CD4-positive, alpha-beta memory T cell (primary cell): ENCODE measurements around the gene FCHSD2. TPM values are rescaled to one million over a fixed set of nuclear protein-coding genes. Genes with fewer than 3 reads are reported as not detected.
A peak's percentile ranks its signal among the peaks of the same experiment; 100 is the strongest.

Experiments
- CTCF ChIA-PET: fragments of 350-600 bp; sonication (Branson Sonifier 250); formaldehyde crosslinking; loops from one replicate; lab custom pipeline; 2021; ENCODE audit warnings: inconsistent platforms; ENCODE audit not compliant: partially characterized antibody; lab: Charles Lee
- POLR2A ChIA-PET: fragments of 350-600 bp; sonication (Branson Sonifier 250); formaldehyde crosslinking; loops from one replicate; lab custom pipeline; 2021; ENCODE audit not compliant: partially characterized antibody; lab: Charles Lee
- DNase-seq, 5 donors: peaks; one replicate each; pipeline versions ENCODE4 v3.0.0 to v3.0.0-alpha.2; 2020 to 2022; ENCODE audit warnings: mixed read lengths in 1 of 5
- H3K27ac ChIP-seq: one replicate; pipeline ENCODE4 v1.7.0; 2013; ENCODE audit warnings: low read depth, low read length
- H3K27me3 ChIP-seq: 2 replicates; pipeline ENCODE4 v1.7.0; 2013; ENCODE audit warnings: mild to moderate bottlenecking, low read length, moderate library complexity; ENCODE audit not compliant: insufficient read depth
- H3K36me3 ChIP-seq: 2 replicates; pipeline ENCODE4 v1.7.0; 2013; ENCODE audit warnings: mild to moderate bottlenecking, low read length, moderate library complexity; ENCODE audit not compliant: insufficient read depth
- H3K4me1 ChIP-seq: 2 replicates; pipeline ENCODE4 v1.7.0; 2013; ENCODE audit warnings: mild to moderate bottlenecking, low read length, moderate library complexity; ENCODE audit not compliant: insufficient read depth
- H3K4me3 ChIP-seq, 2 donors: one replicate each; pipeline ENCODE4 v1.7.0; 2013; ENCODE audit warnings: low read length in 2 of 2, mild to moderate bottlenecking in 1 of 2
- H3K9me3 ChIP-seq, 2 donors: one replicate each; pipeline ENCODE4 v1.7.0; 2013; ENCODE audit warnings: low read length in 2 of 2, control low read depth in 1 of 2; ENCODE audit not compliant: control insufficient read depth in 1 of 2
- H3K27ac Mint-ChIP-seq, 7 donors: one replicate each; pipeline ENCODE4 v1.8.0; 2020 to 2021; ENCODE audit warnings: mixed read lengths in 7 of 7, mild to moderate bottlenecking in 6 of 7, inconsistent platforms in 3 of 7, moderate library complexity in 3 of 7
- H3K27me3 Mint-ChIP-seq, 2 donors: one replicate each; pipeline ENCODE4 v1.8.0; 2020 to 2021; ENCODE audit warnings: mixed read lengths in 2 of 2
- H3K36me3 Mint-ChIP-seq, 2 donors: one replicate each; pipeline ENCODE4 v1.8.0; 2020 to 2021; ENCODE audit warnings: mixed read lengths in 2 of 2, inconsistent platforms in 1 of 2, mild to moderate bottlenecking in 1 of 2
- H3K4me1 Mint-ChIP-seq, 4 donors: one replicate each; pipeline ENCODE4 v1.8.0; 2020 to 2021; ENCODE audit warnings: mixed read lengths in 4 of 4, mild to moderate bottlenecking in 1 of 4
- H3K4me3 Mint-ChIP-seq, 8 donors: one replicate each; pipeline ENCODE4 v1.8.0; 2020 to 2021; ENCODE audit warnings: mixed read lengths in 8 of 8, mild to moderate bottlenecking in 7 of 8, moderate library complexity in 6 of 8, inconsistent platforms in 3 of 8
- H3K9me3 Mint-ChIP-seq, 8 donors: one replicate each; pipeline ENCODE4 v1.8.0; 2020 to 2021; ENCODE audit warnings: mixed read lengths in 8 of 8, mild to moderate bottlenecking in 5 of 8, inconsistent platforms in 3 of 8, moderate library complexity in 1 of 8
- intact Hi-C: fragments of 100-400 bp; cut with micrococcal nuclease; formaldehyde crosslinking; loops from one replicate; pipeline ENCODE4 v1.15.1; 2023
- polyA plus RNA-seq, 2 donors: library from polyadenylated mRNA; unstranded; fragments of 300-500 nt; fragmentation: Illumina TruSeq; gene quantifications; one replicate each; pipeline ENCODE4 v1.2.3, GENCODE V29; 2021
- total RNA-seq, 2 experiments: library from RNA; stranded (reverse); gene quantifications; one replicate each; pipeline ENCODE4 v1.2.3, GENCODE V29; 2021

Gene FCHSD2
- total and polyA plus RNA-seq, 4 experiments from 2014 or later, result 9.5 to 52.0 (median 34.8) TPM

DNA sequence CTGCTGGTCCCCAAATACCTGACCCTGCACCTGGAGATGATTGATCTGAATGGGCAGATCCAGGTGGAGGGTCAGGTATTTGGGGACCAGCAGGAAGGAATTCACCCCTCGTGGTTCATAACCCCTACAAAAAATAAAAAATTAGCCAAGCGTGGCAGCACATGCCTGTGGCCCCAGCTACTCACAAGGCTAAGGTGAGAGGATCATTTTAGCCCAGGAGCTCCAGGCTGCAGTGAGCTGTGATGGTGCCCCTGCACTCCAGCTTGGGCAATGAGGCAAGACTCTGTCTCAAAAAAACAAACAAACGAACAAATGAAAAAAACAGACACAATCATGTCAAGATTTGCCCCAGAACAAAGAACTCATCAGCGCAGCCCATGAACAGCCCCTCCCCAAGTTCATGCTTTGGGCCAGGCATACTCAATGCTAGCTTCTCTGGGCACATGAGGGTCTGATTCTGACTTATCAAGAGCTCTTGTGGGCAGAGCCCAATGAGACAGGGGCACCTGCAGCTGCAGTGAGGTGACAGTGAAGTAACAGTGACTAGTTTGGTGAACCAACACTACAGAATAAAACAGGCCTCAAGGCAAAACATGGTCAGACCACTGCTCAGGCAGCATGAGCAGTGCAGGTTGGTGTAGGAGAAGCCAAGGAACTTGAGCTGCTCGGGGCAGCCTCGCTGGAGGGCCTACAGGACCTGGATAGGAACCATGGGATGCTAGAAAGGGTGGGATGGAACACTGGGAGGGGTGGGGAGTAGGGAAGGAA, 10.2 kb upstream of the FCHSD2 start:
- POLR2A ChIA-PET, result interaction anchor here (1.1 to 4.5 kb wide), 3 partner anchors 9 to 118 kb away, joined by 3 to 42 read pairs (median 3); partner anchors contain the start of gene FCHSD2
- peak overlapping the region in 6 of 7 donors; percentile 19 to 94 (median 80) for H3K27ac Mint-ChIP-seq
- Histone ChIP-seq H3K27ac (peak overlapping the region; percentile 23), H3K4me1 (peaks cover 42% of the 10 kb centered on the region), H3K9me3 (no peaks in the 10 kb centered on the region), H3K4me3 (no peak overlapping the region), H3K36me3 (no peaks in the 10 kb centered on the region), H3K27me3 (no peaks in the 10 kb centered on the region)
- H3K36me3 Mint-ChIP-seq, result no peaks in the 10 kb centered on the region
- CTCF ChIA-PET, result interaction anchor here (1.4 to 2.7 kb wide), 4 partner anchors 10 to 228 kb away, joined by 4 to 11 read pairs (median 6); no protein-coding TSS in a partner anchor
- H3K4me1 Mint-ChIP-seq, result peaks cover 37 to 68% (median 48%) of the 10 kb centered on the region in 4 donors
- no peak for DNase-seq
- no peaks in the 10 kb centered on the region for H3K9me3 Mint-ChIP-seq
- intact Hi-C loops, result no loop called here
- H3K4me3 Mint-ChIP-seq, result peak overlapping the region in 1 of 8 donors; percentile 65
- H3K27me3 Mint-ChIP-seq, result no peaks in the 10 kb centered on the region

DNA sequence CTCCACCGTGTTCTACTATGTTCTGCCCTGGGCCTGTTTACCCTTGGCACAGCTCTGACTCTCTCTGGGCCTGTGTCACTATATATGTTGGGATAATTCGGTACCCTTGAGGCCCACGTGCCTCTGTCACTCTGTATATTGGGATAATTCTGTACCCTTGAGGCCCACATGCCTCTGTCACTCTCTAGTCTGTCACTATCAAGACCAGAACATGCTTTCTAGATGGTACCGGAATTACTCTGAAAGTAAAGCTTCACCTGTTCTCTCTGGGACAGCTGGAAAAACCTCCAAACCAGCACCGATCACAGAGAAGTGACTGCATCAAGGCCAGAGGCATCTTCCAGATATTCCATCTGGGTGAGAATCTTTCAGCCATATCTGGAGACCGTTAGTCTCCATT, 9.3 kb upstream of the FCHSD2 start:
- H3K4me3 Mint-ChIP-seq, result no peak overlapping the region
- H3K9me3 ChIP-seq, result no peaks in the 10 kb centered on the region
- DNase-seq, result no peak
- H3K9me3 Mint-ChIP-seq, result no peaks in the 10 kb centered on the region
- no peak overlapping the region for H3K4me3 ChIP-seq
- intact Hi-C loops, result no loop called here
- CTCF ChIA-PET, result interaction anchor here (1.7 to 2.7 kb wide), 3 partner anchors 9 to 227 kb away, joined by 4 to 11 read pairs (median 8); no protein-coding TSS in a partner anchor
- peak overlapping the region in 3 of 7 donors; percentile 57 to 74 (median 69) for H3K27ac Mint-ChIP-seq
- no peaks in the 10 kb centered on the region for H3K27me3 Mint-ChIP-seq
- H3K27me3 ChIP-seq, result no peaks in the 10 kb centered on the region
- H3K36me3 Mint-ChIP-seq, result no peaks in the 10 kb centered on the region
- H3K36me3 ChIP-seq, result no peaks in the 10 kb centered on the region
- peaks cover 37 to 61% (median 45%) of the 10 kb centered on the region in 4 donors for H3K4me1 Mint-ChIP-seq
- no peak overlapping the region for H3K27ac ChIP-seq
- H3K4me1 ChIP-seq, result peaks cover 38% of the 10 kb centered on the region
- POLR2A ChIA-PET, result interaction anchor here (4.5 kb wide), 1 partner anchor 8 kb away, joined by 42 read pairs; the partner anchor contains the start of gene FCHSD2

DNA sequence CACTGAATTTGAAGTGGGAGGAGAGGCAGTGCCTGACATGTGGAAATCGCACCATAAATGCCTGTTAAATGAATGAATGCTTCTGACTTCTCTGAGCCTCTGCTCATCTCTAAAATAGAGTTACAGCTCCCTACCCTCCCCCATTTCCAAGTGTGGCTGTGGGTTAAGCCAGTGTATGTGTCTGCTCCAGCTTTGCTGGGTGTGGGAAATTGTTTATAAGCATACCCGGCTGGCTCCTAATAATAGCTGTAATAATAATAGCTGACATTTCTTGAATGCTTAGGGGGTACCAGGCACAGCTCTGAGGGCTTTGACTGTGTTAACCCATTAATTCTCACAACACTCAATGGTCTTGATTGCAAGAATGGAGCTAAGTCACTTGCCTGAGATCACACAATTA, 7.0 kb upstream of the FCHSD2 start:
- H3K4me3 ChIP-seq, result no peak overlapping the region
- H3K9me3 Mint-ChIP-seq, result no peaks in the 10 kb centered on the region
- ChIA-PET CTCF (no interaction called here), POLR2A (no interaction called here)
- H3K27ac ChIP-seq, result no peak overlapping the region
- DNase-seq, result no peak
- H3K36me3 ChIP-seq, result no peaks in the 10 kb centered on the region
- H3K36me3 Mint-ChIP-seq, result no peaks in the 10 kb centered on the region
- H3K4me1 Mint-ChIP-seq, result peaks cover 24 to 41% (median 27%) of the 10 kb centered on the region in 4 donors
- no peaks in the 10 kb centered on the region for H3K27me3 ChIP-seq
- no peaks in the 10 kb centered on the region for H3K27me3 Mint-ChIP-seq
- no peak overlapping the region for H3K4me3 Mint-ChIP-seq
- intact Hi-C loops, result loop anchor here (10.0 kb wide), 1 partner anchor 424 kb away; no protein-coding TSS in a partner anchor
- peak overlapping the region in 1 of 7 donors; percentile 53 for H3K27ac Mint-ChIP-seq
- H3K9me3 ChIP-seq, result no peaks in the 10 kb centered on the region
- peaks cover 21% of the 10 kb centered on the region for H3K4me1 ChIP-seq

DNA sequence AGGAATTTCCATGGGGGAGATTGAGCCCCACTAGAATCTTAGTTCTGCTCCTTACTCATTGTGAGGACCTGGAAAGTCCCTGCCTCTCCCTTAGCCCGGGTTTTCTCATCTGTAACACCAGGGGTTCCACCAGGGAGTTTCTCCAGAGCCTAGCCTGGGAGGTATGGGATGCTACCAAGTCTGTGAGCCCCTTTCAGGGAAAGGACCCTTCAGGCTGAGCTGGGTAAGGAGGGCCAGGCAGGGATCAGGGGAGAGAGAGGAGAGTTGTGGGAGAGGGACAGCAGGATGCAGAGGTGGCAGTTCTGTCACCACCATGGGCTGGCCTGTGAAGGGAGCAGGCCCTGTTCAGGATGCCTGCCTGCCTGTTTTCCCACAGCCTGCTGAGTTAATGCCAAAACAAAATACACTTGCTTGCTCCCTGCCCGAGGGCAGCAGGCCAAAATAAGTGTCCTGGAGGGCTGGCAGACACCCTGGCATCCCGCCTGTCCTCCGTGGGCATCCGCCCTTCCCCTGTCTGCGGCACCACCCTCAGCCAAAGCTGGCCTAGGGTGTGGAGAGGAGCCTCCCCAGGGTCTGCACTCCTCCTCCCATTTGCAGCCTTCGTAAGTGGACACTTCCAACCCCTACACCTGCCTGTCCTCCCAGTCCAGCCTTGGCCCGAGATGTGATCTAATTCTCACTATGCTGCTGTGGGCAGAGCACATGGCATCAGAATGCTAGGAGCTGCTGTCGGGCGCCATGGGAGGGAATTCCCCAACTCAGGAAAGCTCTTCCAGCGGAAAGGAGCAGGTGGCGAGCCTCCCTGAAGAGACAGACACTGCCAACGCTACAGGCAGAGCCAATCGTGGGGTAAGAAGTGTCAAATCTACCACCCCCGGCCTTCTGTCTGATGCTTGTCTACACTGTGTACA, 5.9 kb upstream of the FCHSD2 start:
- Histone ChIP-seq H3K36me3 (no peaks in the 10 kb centered on the region), H3K9me3 (no peaks in the 10 kb centered on the region), H3K27ac (no peak overlapping the region), H3K27me3 (no peaks in the 10 kb centered on the region), H3K4me1 (peaks cover 20% of the 10 kb centered on the region), H3K4me3 (no peak overlapping the region)
- ChIA-PET CTCF (interaction anchor here (3.3 kb wide), 1 partner anchor 29 kb away, joined by 13 read pairs; no protein-coding TSS in a partner anchor), POLR2A (interaction anchor here (0.6 kb wide), 1 partner anchor 27 kb away, joined by 3 read pairs; no protein-coding TSS in a partner anchor)
- Mint-ChIP-seq H3K27ac (no peak overlapping the region), H3K9me3 (peaks cover 0 to 2% (median 0%) of the 10 kb centered on the region in 8 donors), H3K4me3 (no peak overlapping the region), H3K27me3 (no peaks in the 10 kb centered on the region), H3K4me1 (peaks cover 19 to 38% (median 24%) of the 10 kb centered on the region in 4 donors), H3K36me3 (no peaks in the 10 kb centered on the region)
- intact Hi-C loops, result loop anchor here (10.0 kb wide), 1 partner anchor 423 kb away; no protein-coding TSS in a partner anchor
- DNase-seq, result no peak

DNA sequence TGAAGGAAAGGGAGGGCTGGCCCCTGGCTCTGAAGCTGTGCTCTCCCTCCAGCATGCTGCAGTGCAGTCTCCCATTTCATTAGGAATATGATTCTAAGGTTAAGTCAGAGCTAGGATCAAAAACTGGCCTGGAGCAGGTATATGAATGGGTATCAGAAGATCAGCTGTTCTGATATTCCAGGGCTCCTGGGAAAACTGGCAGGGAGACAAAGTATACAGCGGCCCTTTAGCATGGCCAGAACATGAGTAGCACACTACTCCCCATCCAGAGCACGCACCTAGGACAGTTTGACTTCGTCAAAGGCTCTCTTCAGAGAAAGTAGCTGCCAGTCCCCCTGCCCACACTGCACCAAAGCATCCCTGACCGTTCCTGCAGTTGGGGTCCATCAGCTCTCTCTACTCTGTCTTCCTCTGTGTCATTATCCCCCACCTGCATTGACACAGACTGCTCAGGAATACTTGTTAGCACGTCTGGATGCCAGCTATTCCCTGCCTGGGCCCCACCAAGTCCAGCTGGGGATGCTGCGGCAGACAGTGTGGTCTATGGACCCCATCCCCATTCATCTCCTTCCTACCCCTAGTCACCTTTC, 4.0 kb upstream of the FCHSD2 start:
- H3K9me3 Mint-ChIP-seq, result peaks cover 0 to 7% (median 0%) of the 10 kb centered on the region in 8 donors
- Histone ChIP-seq H3K36me3 (no peaks in the 10 kb centered on the region), H3K4me1 (peaks cover 12% of the 10 kb centered on the region), H3K4me3 (no peak overlapping the region), H3K9me3 (no peaks in the 10 kb centered on the region), H3K27ac (no peak overlapping the region), H3K27me3 (no peaks in the 10 kb centered on the region)
- peak overlapping the region in 1 of 7 donors; percentile 51 for H3K27ac Mint-ChIP-seq
- peaks cover 0 to 8% of the 10 kb centered on the region in 2 donors for H3K36me3 Mint-ChIP-seq
- no peak for DNase-seq
- ChIA-PET POLR2A (no interaction called here), CTCF (interaction anchor here (1.2 to 3.3 kb wide), 3 partner anchors 31 to 421 kb away, joined by 3 to 13 read pairs (median 3); no protein-coding TSS in a partner anchor)
- H3K4me1 Mint-ChIP-seq, result peaks cover 12 to 28% (median 18%) of the 10 kb centered on the region in 4 donors
- peak overlapping the region in 2 of 8 donors; percentile 49 to 66 for H3K4me3 Mint-ChIP-seq
- no peaks in the 10 kb centered on the region for H3K27me3 Mint-ChIP-seq
- intact Hi-C loops, result loop anchor here (10.0 kb wide), 1 partner anchor 421 kb away; no protein-coding TSS in a partner anchor

DNA sequence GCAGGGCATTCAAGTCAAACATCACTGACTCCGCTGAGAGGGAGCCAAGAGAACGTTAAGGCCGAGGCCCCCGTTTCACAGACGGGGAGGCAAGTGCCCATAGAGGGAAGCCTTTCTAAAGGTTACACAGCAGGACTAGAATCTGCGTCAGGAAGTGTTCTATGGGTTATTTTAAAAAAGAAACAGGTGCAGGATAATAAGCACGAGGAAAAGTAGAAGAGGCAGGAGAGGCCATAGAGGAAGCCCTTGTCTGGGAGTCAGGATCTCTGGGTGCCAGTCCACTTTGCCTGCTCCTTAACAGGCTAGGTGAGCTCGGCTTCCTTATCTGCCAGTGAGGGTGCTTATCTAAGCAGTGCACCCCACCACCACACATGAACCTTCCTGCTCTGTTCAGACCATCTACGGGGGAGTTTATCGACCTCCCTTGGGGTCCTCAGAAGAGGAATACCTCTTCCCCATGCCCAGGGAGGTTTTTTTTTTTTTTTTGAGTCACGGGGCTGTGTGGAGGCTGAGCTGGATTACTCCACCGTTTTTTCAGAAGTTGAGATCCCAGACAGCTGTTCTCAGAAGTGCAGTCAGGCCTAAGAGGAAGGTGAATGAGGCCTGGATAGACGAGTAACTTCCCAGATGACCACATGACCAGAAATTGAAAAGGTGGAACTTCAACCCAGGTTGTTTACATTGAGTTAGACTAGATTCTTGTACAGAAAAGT, 1.2 kb upstream of the FCHSD2 start:
- Histone ChIP-seq H3K27me3 (no peaks in the 10 kb centered on the region), H3K27ac (peak overlapping the region; percentile 97), H3K4me3 (peak overlapping the region; percentile 49 to 94), H3K4me1 (peaks cover 39% of the 10 kb centered on the region), H3K9me3 (no peaks in the 10 kb centered on the region), H3K36me3 (peaks cover 4% of the 10 kb centered on the region)
- DNase-seq, result no peak
- ChIA-PET CTCF (interaction anchor here (0.8 to 2.5 kb wide), 10 partner anchors 9 to 418 kb away, joined by 3 to 31 read pairs (median 5); no protein-coding TSS in a partner anchor), POLR2A (interaction anchor here (0.6 to 3.9 kb wide), 23 partner anchors 9 to 617 kb away, joined by 3 to 42 read pairs (median 6); partner anchors contain the start of genes RAB6A and STARD10)
- Mint-ChIP-seq H3K27ac (peak overlapping the region; percentile 96 to 100 (median 97)), H3K4me1 (peaks cover 20 to 43% (median 30%) of the 10 kb centered on the region in 4 donors), H3K9me3 (peaks cover 0 to 7% (median 0%) of the 10 kb centered on the region in 8 donors), H3K27me3 (no peaks in the 10 kb centered on the region), H3K36me3 (peaks cover 0 to 16% of the 10 kb centered on the region in 2 donors), H3K4me3 (peak overlapping the region; percentile 89 to 97 (median 90))
- intact Hi-C loops, result loop anchor here (2.0 to 10.0 kb wide), 5 partner anchors 36 to 1349 kb away; partner anchors contain the start of genes LIPT2 and RAB6A
